ENCODE measurements around the gene KRT16. TPM values are rescaled to one million over a fixed set of nuclear protein-coding genes. Genes with fewer than 3 reads are reported as not detected.
"Not testable (repeated sequence)": the region's sequence is repeated elsewhere in the genome, so short reads cannot be mapped to it uniquely, and the experiment has no call there.

Gene KRT16
- 4.3 and 5.6 TPM in 2 replicates for total RNA-seq

DNA sequence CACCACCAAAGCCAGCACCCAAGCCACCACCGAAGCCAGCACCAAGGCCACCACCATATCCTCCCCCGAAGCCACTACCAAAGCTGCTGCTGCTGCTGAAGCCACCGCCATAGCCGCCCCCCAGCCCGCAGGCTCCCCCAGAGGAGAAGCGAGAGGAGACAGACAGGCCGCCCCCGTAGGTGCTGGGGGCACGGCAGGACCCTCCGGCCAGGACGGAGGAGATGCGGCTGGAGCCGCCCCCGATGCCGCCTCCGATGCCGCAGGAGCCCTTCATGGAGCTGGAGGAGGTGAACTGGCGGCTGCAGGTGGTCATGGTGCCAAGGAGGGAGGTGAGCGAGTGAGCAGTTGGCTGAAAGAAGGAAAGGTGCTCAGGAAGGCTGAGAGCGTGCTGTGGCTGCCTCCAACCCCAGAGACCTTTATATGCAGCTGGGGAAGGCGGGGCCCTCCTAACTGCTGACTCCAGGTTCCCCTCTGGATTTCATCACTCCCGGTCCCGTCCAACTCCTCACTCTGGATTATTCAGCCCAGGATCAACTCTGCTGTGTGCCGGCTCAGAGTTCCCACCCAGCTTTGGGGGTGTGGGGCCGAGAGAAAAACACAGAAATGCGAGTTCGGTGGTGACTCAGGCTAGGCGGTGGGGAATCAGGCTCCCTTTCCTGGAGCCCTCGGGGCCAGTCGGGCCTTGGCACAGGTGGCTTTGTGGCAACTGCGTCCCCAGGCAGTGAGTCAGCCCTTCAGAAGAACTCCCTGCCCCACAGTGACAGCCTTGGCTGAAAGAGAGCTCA is at the start of gene KRT16:
Gene KRT16 (minus strand): TSS at position 392 of the 785 bp plus-strand sequence. CDS start 79 bp downstream, at position 313.
- not testable (repeated sequence) for H3K27me3 ChIP-seq (ENCODE audit: insufficient read depth, low read length); H3K4me1 ChIP-seq (ENCODE audit: insufficient read depth, low read length); H4K20me1 ChIP-seq (ENCODE audit: insufficient read depth, low read length); H3K27ac ChIP-seq (ENCODE audit: low read depth, low read length); H3K4me2 ChIP-seq (ENCODE audit: insufficient read depth, low read length); H3K79me2 ChIP-seq (ENCODE audit: insufficient read depth, low read length); H3K9me3 ChIP-seq (ENCODE audit: low read depth, low read length); H2AFZ ChIP-seq (ENCODE audit: low read length); H3K36me3 ChIP-seq (ENCODE audit: insufficient read depth, low read length); H3K4me3 ChIP-seq (ENCODE audit: insufficient read depth, low read length)
- peak; percentile 94 for DNase-seq (ENCODE audit: insufficient read length, low spot score, missing footprints)

DNA sequence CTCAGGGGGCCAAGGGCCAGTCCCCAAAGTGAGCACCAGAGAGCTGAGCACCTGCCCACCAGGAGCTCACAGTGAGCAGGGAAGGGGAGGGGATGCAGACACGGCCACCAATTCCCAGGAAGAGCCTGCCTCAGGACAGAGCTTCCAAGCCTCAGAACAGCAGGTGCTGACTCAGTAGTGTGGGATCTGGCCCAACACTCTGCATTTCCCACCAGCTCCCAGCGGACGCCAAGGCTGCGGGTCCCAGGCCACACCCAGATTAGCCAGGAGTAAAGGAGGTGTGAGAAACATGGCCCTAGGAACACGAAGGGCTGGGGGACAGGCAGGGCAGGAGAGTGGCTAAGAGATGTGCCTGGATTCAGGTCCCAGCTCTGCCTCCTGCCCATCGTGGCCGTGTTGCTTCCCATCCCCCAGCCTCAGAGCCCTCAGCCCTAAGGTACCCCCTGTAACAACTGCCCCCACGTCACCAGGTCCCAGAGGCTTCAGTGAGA is 47.7 kb upstream of the KRT16 start:
- peak; percentile 76 for DNase-seq (ENCODE audit: insufficient read length, low spot score, missing footprints)

DNA sequence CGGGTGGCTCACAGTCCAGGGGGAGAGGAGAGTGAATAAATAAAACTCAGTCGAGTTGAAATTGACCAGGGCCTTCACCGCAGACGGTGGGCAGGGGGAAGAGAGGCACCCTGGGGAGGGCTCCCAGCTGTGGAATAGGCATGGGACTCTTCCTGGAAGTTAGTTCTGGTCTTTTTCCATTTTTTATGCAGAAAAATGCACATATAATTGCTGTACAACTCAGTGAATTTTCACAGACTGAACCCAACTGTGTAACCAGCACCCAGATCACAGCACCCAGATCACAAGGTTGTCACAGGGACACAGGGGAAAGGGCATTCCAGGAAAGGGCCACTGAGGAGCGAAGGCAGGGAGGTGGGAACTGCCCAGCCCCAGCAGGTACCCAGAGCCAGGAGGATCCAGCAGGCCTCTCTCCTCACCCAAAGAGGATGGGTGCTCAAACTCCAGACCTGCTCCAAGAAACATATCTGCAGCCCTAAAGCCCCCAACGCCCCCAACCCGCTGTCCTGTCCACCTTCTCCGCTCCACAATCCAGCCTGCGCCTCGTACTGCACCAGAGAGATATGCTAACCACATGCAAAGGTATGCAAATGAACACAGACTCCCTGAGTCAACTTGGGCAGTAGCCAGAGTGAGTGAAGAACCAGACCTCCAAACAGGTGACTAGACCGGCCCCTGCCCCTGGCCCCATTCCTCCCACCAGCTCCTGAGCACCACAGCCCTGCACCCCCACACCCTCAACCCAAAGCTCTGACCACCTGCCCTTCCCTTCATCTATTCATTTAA is 47.1 kb upstream of the KRT16 start:
- peak; percentile 61 for DNase-seq (ENCODE audit: insufficient read length, low spot score, missing footprints)
- Histone ChIP-seq H3K27me3 (ENCODE audit: insufficient read depth, low read length) (no peaks in the 10 kb centered on the region), H3K4me3 (ENCODE audit: insufficient read depth, low read length) (no peak overlapping the region), H4K20me1 (ENCODE audit: insufficient read depth, low read length) (no peaks in the 10 kb centered on the region), H3K9me3 (ENCODE audit: low read depth, low read length) (no peaks in the 10 kb centered on the region), H3K4me2 (ENCODE audit: insufficient read depth, low read length) (no peak overlapping the region), H3K36me3 (ENCODE audit: insufficient read depth, low read length) (no peaks in the 10 kb centered on the region), H2AFZ (ENCODE audit: low read length) (no peak overlapping the region), H3K27ac (ENCODE audit: low read depth, low read length) (no peak overlapping the region), H3K4me1 (ENCODE audit: insufficient read depth, low read length) (no peaks in the 10 kb centered on the region), H3K79me2 (ENCODE audit: insufficient read depth, low read length) (no peaks in the 10 kb centered on the region)
- TF ChIP-seq, protein P1, sequence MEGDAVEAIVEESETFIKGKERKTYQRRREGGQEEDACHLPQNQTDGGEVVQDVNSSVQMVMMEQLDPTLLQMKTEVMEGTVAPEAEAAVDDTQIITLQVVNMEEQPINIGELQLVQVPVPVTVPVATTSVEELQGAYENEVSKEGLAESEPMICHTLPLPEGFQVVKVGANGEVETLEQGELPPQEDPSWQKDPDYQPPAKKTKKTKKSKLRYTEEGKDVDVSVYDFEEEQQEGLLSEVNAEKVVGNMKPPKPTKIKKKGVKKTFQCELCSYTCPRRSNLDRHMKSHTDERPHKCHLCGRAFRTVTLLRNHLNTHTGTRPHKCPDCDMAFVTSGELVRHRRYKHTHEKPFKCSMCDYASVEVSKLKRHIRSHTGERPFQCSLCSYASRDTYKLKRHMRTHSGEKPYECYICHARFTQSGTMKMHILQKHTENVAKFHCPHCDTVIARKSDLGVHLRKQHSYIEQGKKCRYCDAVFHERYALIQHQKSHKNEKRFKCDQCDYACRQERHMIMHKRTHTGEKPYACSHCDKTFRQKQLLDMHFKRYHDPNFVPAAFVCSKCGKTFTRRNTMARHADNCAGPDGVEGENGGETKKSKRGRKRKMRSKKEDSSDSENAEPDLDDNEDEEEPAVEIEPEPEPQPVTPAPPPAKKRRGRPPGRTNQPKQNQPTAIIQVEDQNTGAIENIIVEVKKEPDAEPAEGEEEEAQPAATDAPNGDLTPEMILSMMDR (IDR thresholded peaks at IDR 0.05; ENCODE audit: extremely low read depth, low read depth, low read length) = no peak

More for the DNA sequence above, 47.7 kb upstream of the KRT16 start:
- Histone ChIP-seq H3K27me3 (ENCODE audit: insufficient read depth, low read length) (no peaks in the 10 kb centered on the region), H3K79me2 (ENCODE audit: insufficient read depth, low read length) (no peaks in the 10 kb centered on the region), H3K4me3 (ENCODE audit: insufficient read depth, low read length) (no peak overlapping the region), H3K36me3 (ENCODE audit: insufficient read depth, low read length) (no peaks in the 10 kb centered on the region), H3K4me1 (ENCODE audit: insufficient read depth, low read length) (no peaks in the 10 kb centered on the region), H4K20me1 (ENCODE audit: insufficient read depth, low read length) (no peaks in the 10 kb centered on the region), H3K9me3 (ENCODE audit: low read depth, low read length) (no peaks in the 10 kb centered on the region), H3K27ac (ENCODE audit: low read depth, low read length) (no peak overlapping the region), H3K4me2 (ENCODE audit: insufficient read depth, low read length) (no peak overlapping the region), H2AFZ (ENCODE audit: low read length) (no peak overlapping the region)
- TF ChIP-seq, protein P1 (IDR thresholded peaks at IDR 0.05; ENCODE audit: extremely low read depth, low read depth, low read length) = no peak

DNA sequence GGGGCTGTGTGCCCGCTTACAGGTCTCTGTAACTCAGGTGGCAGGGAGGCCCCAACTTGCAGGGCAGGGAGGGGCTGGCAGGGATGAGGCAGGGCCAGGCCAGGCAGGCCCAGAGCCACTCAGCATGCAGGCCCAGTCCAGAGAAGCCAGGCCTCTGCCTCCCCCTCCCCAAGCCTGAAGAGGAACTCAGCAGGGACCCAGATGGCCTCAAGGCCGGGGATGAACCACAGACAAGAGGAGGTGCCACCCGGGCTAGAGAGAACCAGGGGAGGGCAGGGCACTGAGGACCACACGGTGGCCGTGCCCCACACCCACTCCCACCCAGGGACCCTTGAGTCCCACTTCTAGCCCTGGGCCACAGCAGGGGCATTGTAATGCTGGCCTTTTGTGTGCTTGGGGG is 46.3 kb upstream of the KRT16 start:
- H3K27ac ChIP-seq (ENCODE audit: low read depth, low read length) = no peak overlapping the region
- no peak overlapping the region for H3K4me3 ChIP-seq (ENCODE audit: insufficient read depth, low read length)
- H3K27me3 ChIP-seq (ENCODE audit: insufficient read depth, low read length) = no peaks in the 10 kb centered on the region
- H3K79me2 ChIP-seq (ENCODE audit: insufficient read depth, low read length) = no peaks in the 10 kb centered on the region
- peak; percentile 41 for DNase-seq (ENCODE audit: insufficient read length, low spot score, missing footprints)
- no peaks in the 10 kb centered on the region for H3K36me3 ChIP-seq (ENCODE audit: insufficient read depth, low read length)
- H3K4me2 ChIP-seq (ENCODE audit: insufficient read depth, low read length) = no peak overlapping the region
- no peaks in the 10 kb centered on the region for H3K9me3 ChIP-seq (ENCODE audit: low read depth, low read length)
- no peaks in the 10 kb centered on the region for H3K4me1 ChIP-seq (ENCODE audit: insufficient read depth, low read length)
- TF ChIP-seq, protein P1 (IDR thresholded peaks at IDR 0.05; ENCODE audit: extremely low read depth, low read depth, low read length) = no peak
- no peak overlapping the region for H2AFZ ChIP-seq (ENCODE audit: low read length)
- no peaks in the 10 kb centered on the region for H4K20me1 ChIP-seq (ENCODE audit: insufficient read depth, low read length)

Data from osteoblast (primary cell).